ENCODE data around the gene MNAT1.
A peak's percentile ranks its signal among the peaks of the same experiment; 100 is the strongest.

DNA sequence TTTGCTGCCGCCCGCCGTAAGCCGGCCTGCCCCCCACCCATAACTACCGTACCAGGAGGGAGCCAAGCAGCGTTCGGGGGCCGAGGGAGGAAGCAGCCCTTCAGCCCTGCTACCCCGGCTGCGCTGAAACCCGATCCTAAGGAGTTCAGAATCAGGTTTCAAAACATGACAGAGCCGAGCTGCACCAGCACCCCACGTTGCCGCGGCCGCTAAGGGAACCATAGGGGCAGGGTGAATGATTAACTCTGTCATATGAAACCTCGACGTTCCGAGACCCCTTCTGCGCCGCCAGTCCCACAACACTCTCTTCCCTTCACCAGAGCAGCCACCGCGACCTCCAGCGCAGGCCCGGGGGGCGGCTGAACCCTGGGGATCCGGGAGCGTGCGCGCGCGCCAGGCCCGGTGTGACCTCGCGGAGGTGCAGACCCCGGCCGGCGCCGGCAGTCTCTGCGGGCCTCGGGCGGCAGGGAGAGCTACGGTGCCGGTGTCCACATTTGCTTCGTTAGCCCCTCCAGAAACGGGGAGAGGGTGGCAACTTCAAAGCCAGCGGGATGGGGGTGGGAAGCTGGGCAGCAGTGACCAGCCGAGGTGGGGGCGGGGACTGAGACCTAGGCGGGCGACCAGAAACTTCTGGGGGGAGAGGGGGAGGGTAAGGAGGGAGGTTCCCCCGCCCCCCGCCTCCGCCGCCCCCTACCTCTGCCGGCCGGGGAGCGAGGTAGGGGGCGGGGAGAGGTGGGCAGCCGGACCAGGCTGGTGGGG, 12.0 kb upstream of the MNAT1 start:
- no peak for TF ChIP-seq CTCF (IDR thresholded peaks at IDR 0.05)
- TF ChIP-seq EZH2 (IDR thresholded peaks at IDR 0.05): peak; percentile 9
- no peak for TF ChIP-seq EZH2phosphoT487 (IDR thresholded peaks at IDR 0.05)

Data from neural progenitor cell (in vitro differentiated cells).